Stimulated activated CD4-positive, alpha-beta T cell treated with anti-CD3 and anti-CD28 coated beads, Interleukin-2, amount 100 ng/mL, for 48 hours (primary cell): ENCODE measurements around the gene VAV2.
"Not testable (repeated sequence)": the region's sequence is repeated elsewhere in the genome, so short reads cannot be mapped to it uniquely, and the experiment has no call there.

Source experiments
- DNase-seq, 2 donors: peaks; one replicate each; pipeline ENCODE4 v3.0.0-alpha.2; 2020

Gene VAV2

DNA sequence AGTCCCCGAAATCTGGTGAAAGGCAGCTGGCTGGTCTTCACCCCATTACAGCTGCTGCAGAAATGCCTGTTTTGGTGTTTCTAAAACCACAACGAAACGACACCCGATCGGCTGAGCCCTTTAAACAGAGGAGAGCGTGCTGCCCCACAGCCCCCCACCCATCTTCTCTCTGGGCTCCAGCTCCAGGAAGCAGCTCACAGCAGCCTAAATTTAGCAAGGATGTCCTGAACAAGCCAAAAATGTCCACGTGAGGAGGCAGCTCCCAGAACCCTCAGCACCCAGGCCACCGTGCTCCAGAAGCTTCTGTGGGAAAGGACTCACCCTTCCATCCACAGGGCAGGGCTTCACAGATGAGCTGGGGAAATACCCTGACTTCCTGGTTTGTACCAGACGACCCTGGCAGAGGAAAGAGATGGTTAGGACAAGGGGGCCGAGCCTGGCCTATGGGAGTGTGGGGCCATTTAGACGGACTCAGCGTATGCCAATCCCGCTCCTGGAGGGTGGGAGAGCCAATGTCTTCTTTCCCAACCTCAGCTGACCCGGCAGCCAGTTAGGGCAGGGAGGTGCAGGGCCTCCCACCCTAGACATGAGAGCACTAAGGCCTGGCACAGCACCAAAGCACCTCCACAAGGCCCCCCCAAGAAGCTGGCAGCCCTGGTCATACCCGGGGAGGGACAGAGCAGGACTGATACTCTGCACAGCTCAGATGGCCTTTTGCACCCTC, 214.9 kb downstream of the VAV2 start:
- no peak for DNase-seq

DNA sequence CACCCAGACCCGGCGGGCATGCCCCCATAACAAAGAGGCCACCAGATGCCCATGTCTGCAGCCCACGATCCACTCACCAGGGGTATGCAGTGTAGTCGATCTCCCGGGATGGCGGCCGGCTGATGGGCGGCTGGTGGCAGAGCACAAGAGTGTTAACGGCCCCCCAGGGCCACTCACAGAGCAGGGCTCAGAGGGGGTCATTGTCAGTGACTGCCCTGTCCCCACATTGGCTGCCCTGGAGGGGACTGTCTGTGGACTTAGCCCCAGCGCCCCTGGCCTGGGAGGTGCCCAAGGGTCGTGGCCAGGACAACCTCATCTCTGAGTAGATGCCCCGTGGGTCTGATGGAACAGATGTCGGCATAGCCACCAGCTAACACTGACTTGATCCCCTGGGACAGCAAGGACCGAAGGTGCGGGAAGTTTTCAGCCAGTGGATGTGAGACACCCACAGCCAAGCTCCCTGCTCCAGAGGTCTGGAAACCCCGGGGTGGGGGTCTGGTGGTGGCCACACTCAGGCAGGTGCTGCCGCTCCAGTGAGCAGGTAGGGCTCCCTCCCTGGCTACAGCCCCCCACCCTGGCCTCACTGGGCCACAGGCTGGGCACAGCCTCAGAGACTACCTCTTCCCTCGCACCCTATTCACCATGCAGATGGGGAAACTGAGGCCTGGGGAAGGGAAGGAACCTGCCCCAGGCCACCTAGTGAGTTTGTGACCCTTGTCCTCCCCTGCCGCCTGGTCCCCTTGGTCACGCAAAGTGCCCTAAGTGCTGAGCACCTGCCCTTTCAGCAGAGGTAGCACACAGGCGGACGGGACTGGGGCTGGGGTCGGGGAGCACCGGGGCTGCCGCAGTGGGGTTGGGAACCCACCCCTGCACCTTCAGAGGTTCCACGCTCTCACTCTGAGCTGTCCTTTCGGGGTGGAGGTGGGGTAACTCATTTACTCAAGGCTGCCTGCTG, 215.9 kb downstream of the VAV2 start:
- no peak for DNase-seq

DNA sequence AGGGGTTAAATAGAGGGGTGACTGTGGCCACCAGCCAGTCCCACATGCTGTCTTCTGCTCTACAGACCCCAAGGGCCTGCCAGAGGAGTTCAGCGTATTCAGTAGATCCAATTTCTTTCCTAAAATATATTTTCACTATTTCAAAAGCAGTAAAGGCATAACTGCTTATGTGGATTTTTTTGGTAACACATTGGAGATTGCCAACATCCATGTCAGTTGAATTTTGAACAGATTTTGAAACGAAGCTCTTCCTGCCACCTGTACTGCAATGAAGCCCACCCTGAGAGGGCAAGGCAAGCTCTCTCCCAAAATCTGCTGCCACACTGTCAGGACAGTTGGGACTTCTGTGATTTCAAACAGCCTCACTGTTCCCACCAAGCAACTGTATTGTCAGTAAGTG, 216.8 kb downstream of the VAV2 start:
- DNase-seq, result no peak

- DNase-seq, result no peak
Measured at GRCh38 chr9:133774799-133775198, 217.3 kb downstream of the VAV2 start.

GRCh38 chr9:133773889-133774655, 218.1 kb downstream of the VAV2 start:
- no peak for DNase-seq

DNA sequence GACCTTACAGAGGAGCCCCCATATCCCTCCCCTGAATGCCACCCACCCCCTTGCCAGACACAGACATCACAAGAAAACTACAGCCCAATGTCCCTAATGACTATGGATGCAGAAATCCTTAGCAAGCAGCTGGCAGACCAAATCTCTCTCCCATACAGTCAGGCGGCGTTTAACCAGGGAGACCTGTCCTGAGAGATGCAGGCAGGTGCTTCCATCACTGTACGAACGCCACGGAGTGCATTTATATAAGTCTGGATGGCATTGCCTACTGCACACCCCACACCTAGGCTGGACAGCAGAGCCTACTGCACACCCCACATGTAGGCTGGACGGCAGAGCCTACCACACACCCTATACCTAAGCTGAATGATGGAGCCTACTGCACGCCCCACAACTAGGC, 219.5 kb downstream of the VAV2 start:
- DNase-seq, result no peak

GRCh38 chr9:133771486-133772482, 220.3 kb downstream of the VAV2 start:
- DNase-seq, result no peak

GRCh38 chr9:133770076-133770777, 221.9 kb downstream of the VAV2 start:
- DNase-seq, result no peak

- no peak for DNase-seq
Measured at GRCh38 chr9:133769511-133770075, 222.5 kb downstream of the VAV2 start.

GRCh38 chr9:133768859-133769510, 223.1 kb downstream of the VAV2 start:
- DNase-seq, result no peak

GRCh38 chr9:133768371-133768858, 223.7 kb downstream of the VAV2 start:
- DNase-seq, result no peak

DNA sequence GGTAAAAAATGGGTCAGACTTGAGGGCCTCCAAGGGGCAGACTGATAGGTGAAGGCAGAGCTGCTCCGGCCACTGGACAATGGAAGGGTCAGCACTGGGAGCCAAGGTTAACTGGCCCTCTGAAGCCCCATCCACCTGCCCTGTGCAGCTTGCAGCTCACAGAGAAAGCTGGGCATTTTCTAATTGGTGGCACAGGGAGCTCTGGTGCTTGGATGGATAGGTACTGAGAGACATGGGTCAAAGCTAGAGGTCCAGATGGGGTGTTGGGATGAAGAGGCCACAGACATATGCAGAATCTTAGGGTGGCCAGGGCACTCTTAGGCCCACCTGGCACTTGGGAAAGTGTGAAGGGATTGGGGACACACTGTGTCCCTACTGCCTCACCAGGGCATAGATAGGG, 224.5 kb downstream of the VAV2 start:
- no peak for DNase-seq

- no peak for DNase-seq
Measured at GRCh38 chr9:133767008-133767407, 225.1 kb downstream of the VAV2 start.

DNA sequence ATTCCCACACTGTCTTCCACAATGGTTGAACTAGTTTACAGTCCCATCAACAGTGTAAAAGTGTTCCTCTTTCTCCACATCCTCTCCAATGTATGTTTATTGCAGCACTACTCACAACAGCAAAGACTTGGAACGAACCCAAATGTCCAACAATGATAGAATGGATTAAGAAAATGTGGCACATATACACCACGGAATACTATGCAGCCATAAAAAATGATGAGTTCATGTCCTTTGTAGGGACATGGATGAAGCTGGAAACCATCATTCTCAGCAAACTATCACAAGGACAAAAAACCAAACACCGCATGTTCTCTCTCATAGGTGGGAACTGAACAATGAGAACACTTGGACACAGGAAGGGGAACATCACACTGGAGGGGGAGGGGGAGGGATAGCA, 225.9 kb downstream of the VAV2 start:
- not testable (repeated sequence) for DNase-seq

- no peak for DNase-seq
Measured at GRCh38 chr9:133763272-133764183, 228.6 kb downstream of the VAV2 start.

DNA sequence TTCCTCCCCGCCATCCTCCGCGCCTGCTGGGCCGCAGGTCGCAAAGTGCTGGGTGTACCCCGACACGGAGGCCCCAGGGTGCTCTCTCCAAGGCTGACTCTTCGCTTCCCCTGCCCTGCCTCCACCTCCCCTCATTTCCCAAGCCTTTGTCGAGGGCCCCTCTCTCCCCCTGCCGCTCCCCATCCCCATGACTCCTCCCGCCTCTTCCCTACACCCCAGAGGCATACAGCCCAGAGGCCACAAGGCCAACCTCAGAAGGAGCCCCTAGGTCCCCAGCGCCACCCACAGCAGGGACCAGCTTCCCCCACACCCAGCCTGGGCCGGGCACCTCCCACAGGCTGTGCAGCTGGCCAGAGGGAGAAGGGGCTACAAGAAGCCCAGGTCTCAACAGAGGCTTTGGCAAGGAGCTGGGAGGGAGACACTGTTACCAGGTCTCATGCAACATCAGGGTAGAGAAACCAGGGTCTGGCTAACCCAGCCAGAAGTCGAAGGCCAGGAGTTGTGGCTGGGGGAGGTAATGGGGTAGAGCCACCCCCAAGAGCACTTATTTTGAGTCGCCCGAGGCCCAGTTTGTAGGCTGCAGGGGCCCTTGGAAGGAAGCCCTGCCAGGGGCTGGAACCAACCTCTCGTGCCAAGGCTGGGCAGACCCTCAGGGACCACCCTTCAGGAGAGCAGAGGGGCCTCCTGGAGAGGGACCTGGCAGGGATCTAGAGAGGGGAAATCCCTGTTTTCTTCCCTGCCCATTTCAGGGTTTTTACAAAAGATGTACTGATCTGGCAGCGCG, 229.4 kb downstream of the VAV2 start:
- no peak for DNase-seq

- no peak for DNase-seq
Measured at GRCh38 chr9:133761641-133762248, 230.4 kb downstream of the VAV2 start.
